Activated CD8-positive, alpha-beta memory T cell treated with anti-CD3 and anti-CD28 coated beads for 1 hour (primary cell): Measurements from ENCODE around the gene CDH22.

ENCODE experiments used
- DNase-seq, 2 donors: peaks; one replicate each; pipeline ENCODE4 v3.0.0-alpha.2; 2020; ENCODE audit warnings: low read depth in 1 of 2; ENCODE audit errors: extremely low read depth in 1 of 2

CDH22 gene

GRCh38 chr20:46324960-46325703, 16.8 kb upstream of the CDH22 start:
- DNase-seq: no peak

GRCh38 chr20:46324379-46324778, 16.1 kb upstream of the CDH22 start:
- DNase-seq: no peak

GRCh38 chr20:46323557-46323956, 15.3 kb upstream of the CDH22 start:
- no peak for DNase-seq

GRCh38 chr20:46322641-46323040, 14.3 kb upstream of the CDH22 start:
- no peak for DNase-seq

GRCh38 chr20:46317685-46318177, 9.4 kb upstream of the CDH22 start:
- DNase-seq: no peak

GRCh38 chr20:46316984-46317684, 8.8 kb upstream of the CDH22 start:
- DNase-seq: no peak

GRCh38 chr20:46315311-46315710, 7.0 kb upstream of the CDH22 start:
- DNase-seq: no peak

GRCh38 chr20:46312945-46313861, 4.9 kb upstream of the CDH22 start:
- no peak for DNase-seq

GRCh38 chr20:46312075-46312944, 4.0 kb upstream of the CDH22 start:
- DNase-seq: no peak

GRCh38 chr20:46311719-46312074, 3.4 kb upstream of the CDH22 start:
- DNase-seq: no peak

GRCh38 chr20:46311039-46311650, 2.8 kb upstream of the CDH22 start:
- no peak for DNase-seq

- no peak for DNase-seq
Observed at GRCh38 chr20:46309945-46310344, 1.6 kb upstream of the CDH22 start.

- no peak for DNase-seq
Observed at GRCh38 chr20:46307999-46308257, 370 bp downstream of the CDH22 start.

- peak; percentile 38 to 65 for DNase-seq
Observed at GRCh38 chr20:46307139-46307998, 929 bp downstream of the CDH22 start.

GRCh38 chr20:46306743-46307138, 1.6 kb downstream of the CDH22 start:
- DNase-seq: no peak

- DNase-seq: no peak
Observed at GRCh38 chr20:46305973-46306360, 2.3 kb downstream of the CDH22 start.

GRCh38 chr20:46305331-46305972, 2.8 kb downstream of the CDH22 start:
- DNase-seq: no peak

- DNase-seq: no peak
Observed at GRCh38 chr20:46304852-46305251, 3.4 kb downstream of the CDH22 start.

GRCh38 chr20:46304361-46304760, 3.9 kb downstream of the CDH22 start:
- DNase-seq: no peak
